HCT116 (cell line): ENCODE results near the gene IL17RD. TPM values are rescaled to one million over a fixed set of nuclear protein-coding genes. Genes with fewer than 3 reads are reported as not detected.
A peak's percentile ranks its signal among the peaks of the same experiment; 100 is the strongest.

Experiments used
- ATAC-seq: fragments of 200-7000 bp; cut with Tn5 transposase; 2 replicates; pipeline ENCODE4 v1.9.1; 2020; ENCODE audit warnings: mild to moderate bottlenecking, moderate library complexity
- Bru-seq: library from RNA; stranded (reverse); fragments of 400-500 nt; gene quantifications from one replicate; lab custom pipeline; 2021; lab: Mats Ljungman, UMichigan
- BruChase-seq, 2 experiments: library from RNA; stranded (reverse); fragments of 400-500 nt; gene quantifications; one replicate each; lab custom pipeline; 2021; lab: Mats Ljungman, UMichigan
- BruUV-seq: library from RNA; stranded (reverse); fragments of 400-500 nt; replicated peaks from 2 replicates; lab custom pipeline; 2021; lab: Mats Ljungman, UMichigan
- CTCF ChIA-PET: fragments of 300-600 bp; sonication (Branson Sonifier 250); formaldehyde crosslinking; loops from one replicate; lab custom pipeline; 2021; ENCODE audit warnings: antibody characterized with exemption; lab: Charles Lee
- POLR2A ChIA-PET: fragments of 300-600, 350-600 bp; sonication (Branson Sonifier 250); formaldehyde crosslinking; loops from one replicate; lab custom pipeline; 2021; ENCODE audit warnings: antibody characterized with exemption; lab: Charles Lee
- RAD21 ChIA-PET, 2 experiments: fragments of 300-600 bp; sonication (Branson Sonifier 250); formaldehyde crosslinking; loops; one replicate each; lab custom pipeline; 2023; ENCODE audit warnings: low total read pairs in 2 of 2; ENCODE audit not compliant: uncharacterized antibody in 2 of 2, unreplicated experiment in 2 of 2, low non-redundant PET in 1 of 2; lab: Charles Lee
- DNase-seq: peaks from one replicate; pipeline ENCODE4 v3.0.0-alpha.2; 2010; ENCODE audit warnings: low read depth, low spot score
- H2AFZ ChIP-seq: fragments of 200-600 bp; shearing (Covaris generic), sonication (generic); 2 replicates; pipeline ENCODE4 v1.6.1; 2017; ENCODE audit warnings: low read depth, mixed run types, mixed read lengths, antibody characterized with exemption, low read length; ENCODE audit not compliant: poor library complexity, severe bottlenecking
- H3K27ac ChIP-seq: 2 replicates; pipeline ENCODE4 v1.5.1; 2012; ENCODE audit warnings: low read depth, low read length
- H3K27me3 ChIP-seq: fragments of 200-600 bp; sonication (generic); 2 replicates; pipeline ENCODE4 v1.6.1; 2016; ENCODE audit warnings: mixed run types, low read length, mixed read lengths; ENCODE audit not compliant: insufficient read depth
- H3K36me3 ChIP-seq, 2 experiments: fragments of 200-500 bp in 1 of 2; fragments of 200-600 bp in 1 of 2; sonication (Bioruptor generic) in 1 of 2; sonication (generic) in 1 of 2; 2 replicates each; pipeline versions ENCODE4 v1.5.1 to v1.6.1; 2014 to 2016; ENCODE audit warnings: low read length in 2 of 2, inconsistent platforms in 1 of 2, mixed read lengths in 1 of 2, mixed run types in 1 of 2; ENCODE audit not compliant: insufficient read depth in 2 of 2, control insufficient read depth in 1 of 2
- H3K4me1 ChIP-seq, 2 experiments: fragments of 200-600 bp in 1 of 2; sonication (generic) in 1 of 2; 2 replicates each; pipeline versions ENCODE4 v1.5.1 to v1.6.1; 2012 to 2017; ENCODE audit warnings: low read length in 2 of 2, inconsistent platforms in 1 of 2, mild to moderate bottlenecking in 1 of 2, mixed read lengths in 1 of 2, mixed run types in 1 of 2, moderate library complexity in 1 of 2; ENCODE audit not compliant: insufficient read depth in 2 of 2, control insufficient read depth in 1 of 2
- H3K4me2 ChIP-seq: fragments of 200-600 bp; sonication (generic); 2 replicates; pipeline ENCODE4 v1.6.1; 2017; ENCODE audit warnings: mixed run types, low read length, mixed read lengths
- H3K4me3 ChIP-seq, 2 experiments: fragments of 200-600 bp in 1 of 2; sonication (generic) in 1 of 2; replicated peaks in 1 of 2; 2 replicates each; pipeline ENCODE4 v1.5.1; 2011 to 2016; ENCODE audit warnings: low read length in 2 of 2, control low read depth in 1 of 2, low read depth in 1 of 2, mild to moderate bottlenecking in 1 of 2, mixed read lengths in 1 of 2, mixed run types in 1 of 2
- H3K79me2 ChIP-seq: fragments of 200-600 bp; sonication (generic); 2 replicates; pipeline ENCODE4 v1.6.1; 2017; ENCODE audit warnings: mild to moderate bottlenecking, mixed run types, low read length, moderate library complexity, mixed read lengths; ENCODE audit not compliant: insufficient read depth
- H3K9ac ChIP-seq: fragments of 200-600 bp; sonication (generic); 2 replicates; pipeline ENCODE4 v1.6.1; 2016; ENCODE audit warnings: low read length, mixed read lengths
- H3K9me2 ChIP-seq: fragments of 200-600 bp; sonication (generic), shearing (Covaris generic); 2 replicates; pipeline ENCODE4 v1.6.1; 2017; ENCODE audit warnings: mixed run types, mild to moderate bottlenecking, moderate library complexity; ENCODE audit not compliant: insufficient read depth
- H3K9me3 ChIP-seq, 2 experiments: fragments of 200-500 bp in 1 of 2; fragments of 200-600 bp in 1 of 2; sonication (Bioruptor generic) in 1 of 2; sonication (generic) in 1 of 2; 2 replicates each; pipeline ENCODE4 v1.6.1; 2014 to 2017; ENCODE audit warnings: low read length in 2 of 2, mixed read lengths in 2 of 2, inconsistent platforms in 1 of 2, low read depth in 1 of 2, mild to moderate bottlenecking in 1 of 2, mixed run types in 1 of 2, moderate library complexity in 1 of 2; ENCODE audit not compliant: control insufficient read depth in 1 of 2, insufficient read depth in 1 of 2
- H4K20me1 ChIP-seq: fragments of 200-600 bp; sonication (generic), shearing (Covaris generic); 2 replicates; pipeline ENCODE4 v1.6.1; 2017; ENCODE audit warnings: mixed run types, mild to moderate bottlenecking, moderate library complexity; ENCODE audit not compliant: insufficient read depth
- EGR1 ChIP-seq: IDR thresholded peaks from 2 replicates; pipeline ENCODE4 v1.6.1; 2012; ENCODE audit warnings: low read depth
- ELF1 ChIP-seq: IDR thresholded peaks from 2 replicates; pipeline ENCODE4 v1.6.1; 2012; ENCODE audit warnings: low read depth, borderline replicate concordance
- EZH2phosphoT487 ChIP-seq: fragments of 200-600 bp; IDR thresholded peaks from 2 replicates; pipeline ENCODE4 v1.6.1; 2018; ENCODE audit warnings: antibody characterized with exemption, borderline replicate concordance
- JUND ChIP-seq: IDR thresholded peaks from 2 replicates; pipeline ENCODE4 v1.6.1; 2012
- POLR2AphosphoS5 ChIP-seq: IDR thresholded peaks from 2 replicates; pipeline ENCODE4 v1.6.1; 2011; ENCODE audit warnings: mild to moderate bottlenecking, low read depth, low read length, moderate library complexity
- RAD21 ChIP-seq: IDR thresholded peaks from 2 replicates; pipeline ENCODE4 v1.6.1; 2012; ENCODE audit warnings: low read depth, mild to moderate bottlenecking
- REST ChIP-seq: IDR thresholded peaks from 2 replicates; pipeline ENCODE4 v1.6.1; 2012; ENCODE audit warnings: low read depth
- SIN3A ChIP-seq: IDR thresholded peaks from 2 replicates; pipeline ENCODE4 v1.6.1; 2012; ENCODE audit warnings: low read depth
- SRF ChIP-seq: IDR thresholded peaks from 2 replicates; pipeline ENCODE4 v1.6.1; 2012; ENCODE audit warnings: low read depth
- TCF7L2 ChIP-seq: IDR thresholded peaks from 2 replicates; pipeline ENCODE4 v1.7.0; 2011; ENCODE audit warnings: borderline replicate concordance, inconsistent platforms; ENCODE audit not compliant: insufficient read depth, insufficient read length; ENCODE audit errors: extremely low read depth
- ZBTB33 ChIP-seq: IDR thresholded peaks from 2 replicates; pipeline ENCODE4 v1.6.1; 2011; ENCODE audit warnings: mild to moderate bottlenecking, low read length, moderate library complexity; ENCODE audit not compliant: insufficient replicate concordance; ENCODE audit errors: extremely low read depth
- ZFX ChIP-seq: fragments of 450-650 bp; IDR thresholded peaks from 2 replicates; pipeline ENCODE4 v1.6.1; 2017
- ZNF274 ChIP-seq: fragments of 200-500 bp; sonication (Bioruptor generic); IDR thresholded peaks from 2 replicates; pipeline ENCODE4 v1.6.1; 2014; ENCODE audit warnings: mild to moderate bottlenecking, low read depth, low read length, inconsistent platforms
- intact Hi-C: fragments of 100-400 bp; cut with micrococcal nuclease; formaldehyde crosslinking; loops from 2 replicates; pipeline ENCODE4 v1.10.0; 2022
- long read RNA-seq: library from polyadenylated mRNA; unstranded; transcript quantifications from one replicate; pipeline ENCODE4 v2.0.0, GENCODE V29; 2021; ENCODE audit not compliant: unreplicated experiment
- polyA plus RNA-seq: library from polyadenylated mRNA; unstranded; fragments of >200 nt; gene quantifications from 2 replicates; pipeline ENCODE4 v1.2.1, GENCODE V29; 2012; ENCODE audit warnings: missing spikeins
- total RNA-seq: library from RNA; stranded (reverse); gene quantifications from one replicate; pipeline ENCODE4 v1.2.1, GENCODE V29; 2021; ENCODE audit not compliant: unreplicated experiment
- TF ChIP-seq, protein P1 (sequence below): IDR thresholded peaks from 2 replicates; pipeline ENCODE4 v1.6.1; 2012
- TF ChIP-seq, protein P2 (sequence below), 3 experiments: fragments of 200-600 bp in 1 of 3; sonication (generic) in 1 of 3; IDR thresholded peaks in 2 of 3; conservative IDR thresholded peaks in 1 of 3; 2 replicates each; pipeline ENCODE4 v1.5.1; 2012 to 2017; ENCODE audit warnings: low read depth in 2 of 3, low read length in 2 of 3, antibody characterized with exemption in 1 of 3, borderline replicate concordance in 1 of 3, control low read depth in 1 of 3, mild to moderate bottlenecking in 1 of 3, mixed read lengths in 1 of 3, mixed run types in 1 of 3, moderate library complexity in 1 of 3; ENCODE audit not compliant: insufficient read depth in 1 of 3

IL17RD gene
- 12.3 TPM for total RNA-seq
- polyA plus RNA-seq: 3.2 and 4.1 TPM in 2 replicates
- percentile 47 among the genes with signal in this experiment for Bru-seq, nascent RNA
- percentile 58 among the genes with signal in this experiment for BruChase-seq, experiment 1, labeled RNA remaining after a 6-hour chase
- BruChase-seq, experiment 2, labeled RNA remaining after a 2-hour chase: percentile 56 among the genes with signal in this experiment
- long read RNA-seq, full-length matches to known transcripts: 5 of 10 reads
- long read RNA-seq, partial matches to known transcripts: 1 of 10 reads
- long read RNA-seq, other reads (novel, unspliced or antisense): 4 of 10 reads

DNA sequence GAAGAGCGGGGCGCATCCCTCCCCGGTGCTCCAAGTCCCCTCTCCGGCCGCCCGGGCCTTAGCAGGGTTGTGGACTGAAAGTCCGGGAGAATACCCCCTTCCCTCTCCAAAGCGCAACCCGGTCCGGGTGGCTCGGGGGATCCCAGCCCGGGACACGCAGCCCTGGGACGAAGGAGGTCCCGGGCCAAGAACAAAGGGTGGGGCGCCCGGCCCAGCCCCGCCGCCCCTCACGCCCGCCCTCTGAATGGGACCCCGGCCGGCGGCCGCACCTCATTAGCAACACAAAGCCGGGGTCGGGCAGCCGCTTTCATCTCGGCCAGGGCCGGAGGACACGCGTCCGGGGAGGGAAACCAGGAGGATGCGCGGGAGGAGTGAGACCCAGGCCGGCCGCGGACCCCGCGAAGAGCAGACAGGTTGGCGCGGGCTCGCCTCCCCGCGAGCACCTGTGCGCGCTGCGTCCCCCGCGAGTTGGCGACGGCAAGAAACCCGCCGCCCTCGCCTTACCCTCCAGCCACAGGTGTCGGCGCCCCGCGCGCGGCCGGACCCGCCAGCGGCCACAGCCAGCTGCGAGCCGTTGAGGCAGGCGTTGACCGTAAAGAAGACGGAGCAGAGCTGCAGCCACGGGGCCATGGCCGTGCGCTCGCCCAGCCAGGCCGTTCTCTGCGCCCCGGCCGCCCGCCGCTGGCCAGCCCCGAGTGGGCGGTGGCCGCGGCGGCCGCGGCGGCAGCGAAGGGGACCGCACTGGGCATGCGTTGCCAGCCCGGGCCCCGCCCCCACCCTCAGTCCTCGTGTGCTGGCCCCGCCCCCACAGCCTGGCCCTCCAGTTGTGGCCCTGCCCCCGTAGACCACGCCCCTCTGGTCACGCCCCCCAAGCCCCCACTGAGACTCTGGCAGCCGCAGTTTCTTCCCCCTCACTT lies at the start of gene IL17RD:
Gene IL17RD, minus strand, starts transcription at position 697 of the 917 bp plus-strand sequence. Its CDS starts 67 bp downstream, at position 630.
- no peaks in the 10 kb centered on the region for H3K36me3 ChIP-seq
- H3K9me3 ChIP-seq: no peaks in the 10 kb centered on the region
- ChIA-PET CTCF (no interaction called here), RAD21 (no interaction called here), POLR2A (no interaction called here)
- H4K20me1 ChIP-seq: no peaks in the 10 kb centered on the region
- no peaks in the 10 kb centered on the region for H3K9me2 ChIP-seq
- peak within 1 kb of the TSS; percentile 58 for H3K9ac ChIP-seq
- peak within 1 kb of the TSS; percentile 62 for H2AFZ ChIP-seq
- peak within 1 kb of the TSS; percentile 59 to 67 for H3K4me3 ChIP-seq
- peak; percentile 58 for DNase-seq
- no peaks in the 10 kb centered on the region for H3K79me2 ChIP-seq
- H3K27ac ChIP-seq: peak within 1 kb of the TSS; percentile 32; the same call in 1 of the 2 replicates
- H3K4me2 ChIP-seq: peak within 1 kb of the TSS; percentile 86
- intact Hi-C loops: loop anchor here (5.0 kb wide), 1 partner anchor 63 kb away; no protein-coding TSS in a partner anchor
- H3K27me3 ChIP-seq: no peaks in the 10 kb centered on the region
- peak; percentile 87 for ATAC-seq
- no TSS peak for BruUV-seq
- peaks cover 11 to 20% of the 10 kb centered on the region in 2 experiments; a peak in 2 of 4 replicates for H3K4me1 ChIP-seq
- TF ChIP-seq, protein P1, sequence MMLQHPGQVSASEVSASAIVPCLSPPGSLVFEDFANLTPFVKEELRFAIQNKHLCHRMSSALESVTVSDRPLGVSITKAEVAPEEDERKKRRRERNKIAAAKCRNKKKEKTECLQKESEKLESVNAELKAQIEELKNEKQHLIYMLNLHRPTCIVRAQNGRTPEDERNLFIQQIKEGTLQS: no peak
- TF ChIP-seq EGR1: 0 out of 2 replicates have a peak, but pooled peaks have one; percentile 41
- TF ChIP-seq, protein P2, sequence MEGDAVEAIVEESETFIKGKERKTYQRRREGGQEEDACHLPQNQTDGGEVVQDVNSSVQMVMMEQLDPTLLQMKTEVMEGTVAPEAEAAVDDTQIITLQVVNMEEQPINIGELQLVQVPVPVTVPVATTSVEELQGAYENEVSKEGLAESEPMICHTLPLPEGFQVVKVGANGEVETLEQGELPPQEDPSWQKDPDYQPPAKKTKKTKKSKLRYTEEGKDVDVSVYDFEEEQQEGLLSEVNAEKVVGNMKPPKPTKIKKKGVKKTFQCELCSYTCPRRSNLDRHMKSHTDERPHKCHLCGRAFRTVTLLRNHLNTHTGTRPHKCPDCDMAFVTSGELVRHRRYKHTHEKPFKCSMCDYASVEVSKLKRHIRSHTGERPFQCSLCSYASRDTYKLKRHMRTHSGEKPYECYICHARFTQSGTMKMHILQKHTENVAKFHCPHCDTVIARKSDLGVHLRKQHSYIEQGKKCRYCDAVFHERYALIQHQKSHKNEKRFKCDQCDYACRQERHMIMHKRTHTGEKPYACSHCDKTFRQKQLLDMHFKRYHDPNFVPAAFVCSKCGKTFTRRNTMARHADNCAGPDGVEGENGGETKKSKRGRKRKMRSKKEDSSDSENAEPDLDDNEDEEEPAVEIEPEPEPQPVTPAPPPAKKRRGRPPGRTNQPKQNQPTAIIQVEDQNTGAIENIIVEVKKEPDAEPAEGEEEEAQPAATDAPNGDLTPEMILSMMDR (IDR thresholded peaks at IDR 0.05 in 2 of 3, conservative IDR thresholded peaks at IDR 0.05 in 1 of 3; ENCODE audit: borderline replicate concordance in 1 of 3, insufficient read depth in 1 of 3, low read depth in 2 of 3, low read length in 2 of 3): no peak
- no peak for TF ChIP-seq REST
- no peak for TF ChIP-seq ZNF274
- no peak for TF ChIP-seq JUND
- no peak; the same call in 1 of the 2 replicates for TF ChIP-seq ZFX
- TF ChIP-seq ZBTB33: no peak
- no peak for TF ChIP-seq ELF1
- TF ChIP-seq SRF: no peak
- TF ChIP-seq SIN3A: no peak
- no peak for TF ChIP-seq RAD21
- TF ChIP-seq TCF7L2: peak; percentile 80
- no peak for TF ChIP-seq EZH2phosphoT487
- peak; percentile 75 for TF ChIP-seq POLR2AphosphoS5
